GM12878 (cell line): Measurements from ENCODE around the gene ASB15. TPM values are rescaled to one million over a fixed set of nuclear protein-coding genes. Genes with fewer than 3 reads are reported as not detected.

Experiments
- ATAC-seq: fragments of 200-7000 bp; cut with Tn5 transposase; 3 replicates; pipeline ENCODE4 v1.9.1; 2020; ENCODE audit warnings: mild to moderate bottlenecking, moderate library complexity
- BruUV-seq: library from RNA; stranded (reverse); fragments of 400-500 nt; replicated peaks from 2 replicates; lab custom pipeline; 2021; lab: Mats Ljungman, UMichigan
- CTCF ChIA-PET: fragments of 300-600 bp; sonication (Branson Sonifier 250); formaldehyde crosslinking; extraction: SDS; loops from one replicate; lab custom pipeline; 2021; ENCODE audit warnings: inconsistent platforms; lab: Yijun Ruan, JAX
- POLR2A ChIA-PET: fragments of 350-600 bp; formaldehyde crosslinking; extraction: SDS; loops from one replicate; lab custom pipeline; 2021; ENCODE audit warnings: inconsistent platforms; lab: Charles Lee
- RAD21 ChIA-PET: fragments of 300-600 bp; sonication (Branson Sonifier 250); formaldehyde crosslinking; loops from one replicate; lab custom pipeline; 2023; ENCODE audit warnings: antibody characterized with exemption; ENCODE audit not compliant: unreplicated experiment; lab: Charles Lee
- SMC1A ChIA-PET: fragments of 300-600 bp; sonication (Branson Sonifier 250); formaldehyde crosslinking; loops from one replicate; lab custom pipeline; 2023; ENCODE audit not compliant: unreplicated experiment, uncharacterized antibody; lab: Charles Lee
- DNase-seq: peaks from one replicate; pipeline ENCODE4 v3.0.0-alpha.2; 2011; ENCODE audit warnings: low read depth, low spot score
- FAIRE-seq: peaks from 3 replicates; lab custom pipeline; 2011; peaks lifted over from hg19 to GRCh38; lab: Jason Lieb, UNC
- H2AFZ ChIP-seq: 2 replicates; pipeline ENCODE4 v1.6.0; 2011; ENCODE audit warnings: low read depth, low read length, control low read depth; ENCODE audit not compliant: control insufficient read depth
- H3K27ac ChIP-seq: 2 replicates; pipeline ENCODE4 v1.5.1; 2011; ENCODE audit warnings: control low read depth; ENCODE audit not compliant: control insufficient read depth, insufficient read depth
- H3K27me3 ChIP-seq, 2 experiments: replicated peaks in 1 of 2; 2 replicates each; pipeline versions ENCODE4 v1.6.0 to v1.6.1; 2011; ENCODE audit warnings: low read length in 1 of 2; ENCODE audit not compliant: control insufficient read depth in 2 of 2, insufficient read depth in 2 of 2
- H3K36me3 ChIP-seq, 2 experiments: 2 replicates each; pipeline ENCODE4 v1.5.1; 2011; ENCODE audit warnings: low read length in 1 of 2; ENCODE audit not compliant: control insufficient read depth in 2 of 2, insufficient read depth in 2 of 2
- H3K4me1 ChIP-seq: 2 replicates; pipeline ENCODE4 v1.6.1; 2011; ENCODE audit warnings: mild to moderate bottlenecking, low read length, moderate library complexity, mixed read lengths; ENCODE audit not compliant: control insufficient read depth, insufficient read depth
- H3K4me2 ChIP-seq: 2 replicates; pipeline ENCODE4 v1.6.0; 2011; ENCODE audit warnings: control low read depth; ENCODE audit not compliant: control insufficient read depth, insufficient read depth
- H3K4me3 ChIP-seq: fragments of 200-600 bp; sonication (generic); 2 replicates; pipeline ENCODE4 v1.5.1; 2016
- H3K79me2 ChIP-seq: 2 replicates; pipeline ENCODE4 v1.6.0; 2011; ENCODE audit warnings: low read length; ENCODE audit not compliant: control insufficient read depth, insufficient read depth
- H3K9ac ChIP-seq: 2 replicates; pipeline ENCODE4 v1.8.0; 2011; ENCODE audit warnings: low read length, control low read depth, mixed read lengths; ENCODE audit not compliant: control insufficient read depth, insufficient read depth
- H3K9me3 ChIP-seq: replicated peaks from 3 replicates; pipeline ENCODE4 v1.5.1; 2011; ENCODE audit warnings: mild to moderate bottlenecking, low read length; ENCODE audit not compliant: control insufficient read depth, insufficient read depth
- H4K20me1 ChIP-seq: 2 replicates; pipeline ENCODE4 v1.6.0; 2011; ENCODE audit not compliant: control insufficient read depth, insufficient read depth
- ATF7 ChIP-seq: fragments of 450-650 bp; IDR thresholded peaks from 2 replicates; pipeline ENCODE4 v1.6.1; 2016; ENCODE audit warnings: low read depth, mild to moderate bottlenecking
- CHD4 ChIP-seq: fragments of 200-600 bp; sonication (generic); IDR thresholded peaks from 2 replicates; pipeline ENCODE4 v1.6.1; 2016; ENCODE audit warnings: mild to moderate bottlenecking
- CTCF ChIP-seq, 3 experiments: IDR thresholded peaks in 2 of 3; conservative IDR thresholded peaks in 1 of 3; 2 replicates each; pipeline ENCODE4 v1.5.1; 2011; ENCODE audit warnings: low read depth in 3 of 3, low read length in 3 of 3, mild to moderate bottlenecking in 3 of 3, control low read depth in 2 of 3, moderate library complexity in 2 of 3, inconsistent platforms in 1 of 3, mixed read lengths in 1 of 3; ENCODE audit not compliant: control insufficient read depth in 2 of 3, insufficient read depth in 1 of 3; ENCODE audit errors: extremely low read depth in 1 of 3
- MTA3 ChIP-seq: IDR thresholded peaks from 2 replicates; pipeline ENCODE4 v1.6.1; 2012; ENCODE audit warnings: low read length, inconsistent platforms, borderline replicate concordance
- PAX8 ChIP-seq: fragments of 450-650 bp; IDR thresholded peaks from 2 replicates; pipeline ENCODE4 v1.6.1; 2017; ENCODE audit warnings: mild to moderate bottlenecking, moderate library complexity
- RB1 ChIP-seq: fragments of 450-650 bp; formaldehyde crosslinking; IDR thresholded peaks from 2 replicates; pipeline ENCODE4 v1.6.1; 2017; ENCODE audit warnings: mild to moderate bottlenecking, borderline replicate concordance
- RELA ChIP-seq: fragments of 450-650 bp; IDR thresholded peaks from 2 replicates; pipeline ENCODE4 v1.8.0; 2014; ENCODE audit warnings: borderline replicate concordance; ENCODE audit not compliant: partially characterized antibody
- SIN3A ChIP-seq: IDR thresholded peaks from 2 replicates; pipeline ENCODE4 v1.6.1; 2012; ENCODE audit warnings: low read depth, low read length, improper control_type of control experiment
- TARDBP ChIP-seq: IDR thresholded peaks from 2 replicates; pipeline ENCODE4 v1.6.1; 2016; ENCODE audit warnings: borderline replicate concordance
- ZBTB11 ChIP-seq: fragments of 450-650 bp; formaldehyde crosslinking; IDR thresholded peaks from 2 replicates; pipeline ENCODE4 v1.5.0; 2022; ENCODE audit warnings: mild to moderate bottlenecking, missing genetic modification characterization
- ZZZ3 ChIP-seq: IDR thresholded peaks from 2 replicates; pipeline ENCODE4 v1.6.1; 2011; ENCODE audit warnings: low read depth; ENCODE audit not compliant: control insufficient read depth, insufficient read length
- WGBS: methylation state at CpG from one replicate; pipeline ENCODE4 v1.1.6; 2016; ENCODE audit warnings: low lambda C conversion rate; ENCODE audit not compliant: insufficient replicate concordance, insufficient coverage; ENCODE audit errors: missing lambda C conversion rate; 5-methylcytosine and 5-hydroxymethylcytosine counted together
- in situ Hi-C: fragments of 300-500 bp; cut with MboI; formaldehyde crosslinking; loops from 9 replicates; pipeline ENCODE4 v1.14.3; 2018; ENCODE audit warnings: mixed read lengths
- intact Hi-C: fragments of 100-400 bp; cut with micrococcal nuclease; formaldehyde crosslinking; loops from one replicate; pipeline ENCODE4 v1.14.2; 2022; ENCODE audit not compliant: unreplicated experiment
- polyA plus RNA-seq, 11 experiments: library from polyadenylated mRNA; depleted of rRNA in 4 of 11; unstranded in 6 of 11; stranded (reverse) in 5 of 11; fragments of >200 nt; fragmentation: Nextera tagmentation in 4 of 11; fragmentation: Illumina TruSeq in 1 of 11; extraction: Ambion mirVana in 4 of 11; extraction: Trizol in 1 of 11; gene quantifications; 1 replicate in 1 of 11; 2 replicates in 10 of 11; pipeline versions ENCODE4 v1.2.1 to v1.2.3, GENCODE V29; 2011 to 2016; ENCODE audit warnings: inconsistent platforms in 2 of 11, missing spikeins in 2 of 11, low read depth in 1 of 11
- total RNA-seq, 4 experiments: library from RNA; depleted of rRNA in 3 of 4; stranded (reverse); fragments of >200 nt in 3 of 4; fragmentation: Illumina TruSeq in 1 of 4; extraction: Trizol in 1 of 4; gene quantifications; 2 replicates each; pipeline versions ENCODE4 v1.2.1 to v1.2.3, GENCODE V29; 2013 to 2021

The ASB15 gene
- total and polyA plus RNA-seq, 10 of the 15 experiments (the other 5 are each of a cell fraction or from before 2014, with no cell fraction given): not detected

GRCh38 chr7:123570390-123571182 is 31.0 kb upstream of the ASB15 start:
- 58% methylated on average over 4 of the region's 4 CpGs for WGBS
- Histone ChIP-seq H3K27ac (no peak overlapping the region), H4K20me1 (no peaks in the 10 kb centered on the region), H3K4me3 (no peak overlapping the region), H3K4me2 (no peak overlapping the region), H3K4me1 (no peaks in the 10 kb centered on the region), H3K36me3 (no peaks in the 10 kb centered on the region), H3K27me3 (no peaks in the 10 kb centered on the region), H3K79me2 (no peaks in the 10 kb centered on the region), H2AFZ (no peak overlapping the region), H3K9me3 (no peaks in the 10 kb centered on the region), H3K9ac (no peak overlapping the region)
- no peak for FAIRE-seq
- SMC1A ChIA-PET: interaction anchor here (0.8 kb wide), 1 partner anchor 13 kb away, joined by 6 read pairs; the partner anchor contains the start of gene NDUFA5
- intact Hi-C loops: loop anchor here (10.0 kb wide), 1 partner anchor 76 kb away; no protein-coding TSS in a partner anchor
- POLR2A ChIA-PET: no interaction called here
- TF ChIP-seq PAX8: no peak
- in situ Hi-C loops: no loop called here
- RAD21 ChIA-PET: no interaction called here
- CTCF ChIA-PET: interaction anchor here (0.7 to 1.3 kb wide), 4 partner anchors 10 to 76 kb away, joined by 3 to 5 read pairs (median 3); no protein-coding TSS in a partner anchor
- no peak for DNase-seq
- ATAC-seq: peak; percentile 58
- no TSS peak for BruUV-seq

GRCh38 chr7:123571187-123571586 is 30.4 kb upstream of the ASB15 start:
- ATAC-seq (no peak), DNase-seq (no peak), FAIRE-seq (no peak)
- Histone ChIP-seq H3K27ac (no peak overlapping the region), H3K4me2 (no peak overlapping the region), H3K4me3 (no peak overlapping the region), H3K79me2 (no peaks in the 10 kb centered on the region), H3K9ac (no peak overlapping the region), H3K36me3 (no peaks in the 10 kb centered on the region), H4K20me1 (no peaks in the 10 kb centered on the region), H3K27me3 (no peaks in the 10 kb centered on the region), H3K9me3 (no peaks in the 10 kb centered on the region), H2AFZ (no peak overlapping the region), H3K4me1 (no peaks in the 10 kb centered on the region)
- SMC1A ChIA-PET: interaction anchor here (0.8 kb wide), 1 partner anchor 14 kb away, joined by 6 read pairs; the partner anchor contains the start of gene NDUFA5
- RAD21 ChIA-PET: no interaction called here
- 0% methylated on average over 1 of the region's 1 CpG for WGBS
- POLR2A ChIA-PET: no interaction called here
- in situ Hi-C loops (no loop called here), intact Hi-C loops (loop anchor here (10.0 kb wide), 1 partner anchor 76 kb away; no protein-coding TSS in a partner anchor)
- no TSS peak for BruUV-seq
- CTCF ChIA-PET: interaction anchor here (1.0 to 1.3 kb wide), 3 partner anchors 10 to 77 kb away, joined by 3 to 5 read pairs (median 3); no protein-coding TSS in a partner anchor
- TF ChIP-seq CHD4: no peak
- TF ChIP-seq RB1: no peak
- no peak for TF ChIP-seq ATF7
- no peak for TF ChIP-seq SIN3A
- TF ChIP-seq TARDBP: no peak
- TF ChIP-seq ZBTB11 (CRISPR knock-in tag): no peak
- TF ChIP-seq MTA3: no peak
- no peak for TF ChIP-seq RELA
- TF ChIP-seq ZZZ3: no peak
- TF ChIP-seq CTCF (IDR thresholded peaks at IDR 0.05 in 2 of 3, conservative IDR thresholded peaks at IDR 0.05 in 1 of 3; ENCODE audit: control insufficient read depth in 2 of 3, extremely low read depth in 1 of 3, insufficient read depth in 1 of 3, low read depth in 3 of 3, low read length in 3 of 3): no peak
